Ishikawa (cell line): ENCODE results near the gene FER.

Source experiments
- CREB1 ChIP-seq: IDR thresholded peaks from 2 replicates; pipeline ENCODE4 v1.6.1; 2012; ENCODE audit warnings: low read depth
- EGR1 ChIP-seq: IDR thresholded peaks from 2 replicates; pipeline ENCODE4 v1.6.1; 2012
- RAD21 ChIP-seq: IDR thresholded peaks from 2 replicates; pipeline ENCODE4 v1.6.1; 2012; ENCODE audit warnings: low read depth
- TAF1 ChIP-seq: IDR thresholded peaks from 2 replicates; pipeline ENCODE4 v1.6.1; 2012; ENCODE audit warnings: low read depth, mild to moderate bottlenecking
- TEAD4 ChIP-seq: IDR thresholded peaks from 2 replicates; pipeline ENCODE4 v1.6.1; 2012
- YY1 ChIP-seq: IDR thresholded peaks from 2 replicates; pipeline ENCODE4 v1.6.1; 2012; ENCODE audit warnings: low read depth
- TF ChIP-seq, protein P1 (sequence below): IDR thresholded peaks from 2 replicates; pipeline ENCODE4 v1.6.1; 2012; ENCODE audit warnings: low read depth, mild to moderate bottlenecking
- TF ChIP-seq, protein P2 (sequence below): IDR thresholded peaks from 2 replicates; pipeline ENCODE4 v1.6.1; 2012

DNA sequence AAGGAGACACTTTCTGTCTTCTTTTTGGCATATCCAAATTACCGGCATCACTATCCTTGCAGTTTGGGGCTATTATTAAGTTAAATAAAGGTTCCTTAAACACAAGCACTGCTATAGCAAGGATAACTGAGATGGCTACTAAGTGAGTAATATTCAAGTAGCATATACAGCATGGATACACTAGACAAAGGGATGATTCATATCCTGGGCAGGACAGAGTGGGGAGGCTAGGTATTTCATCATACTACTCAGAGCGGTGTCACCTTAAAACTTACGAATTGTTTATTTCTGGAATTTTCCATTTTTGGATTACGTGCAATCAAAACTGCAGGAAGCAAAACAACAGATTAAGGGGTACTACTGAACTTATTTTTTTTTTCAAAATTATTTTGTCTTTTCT is 54.1 kb downstream of the FER start:
- no peak for TF ChIP-seq CREB1
- no peak for TF ChIP-seq TAF1
- TF ChIP-seq, protein P1, sequence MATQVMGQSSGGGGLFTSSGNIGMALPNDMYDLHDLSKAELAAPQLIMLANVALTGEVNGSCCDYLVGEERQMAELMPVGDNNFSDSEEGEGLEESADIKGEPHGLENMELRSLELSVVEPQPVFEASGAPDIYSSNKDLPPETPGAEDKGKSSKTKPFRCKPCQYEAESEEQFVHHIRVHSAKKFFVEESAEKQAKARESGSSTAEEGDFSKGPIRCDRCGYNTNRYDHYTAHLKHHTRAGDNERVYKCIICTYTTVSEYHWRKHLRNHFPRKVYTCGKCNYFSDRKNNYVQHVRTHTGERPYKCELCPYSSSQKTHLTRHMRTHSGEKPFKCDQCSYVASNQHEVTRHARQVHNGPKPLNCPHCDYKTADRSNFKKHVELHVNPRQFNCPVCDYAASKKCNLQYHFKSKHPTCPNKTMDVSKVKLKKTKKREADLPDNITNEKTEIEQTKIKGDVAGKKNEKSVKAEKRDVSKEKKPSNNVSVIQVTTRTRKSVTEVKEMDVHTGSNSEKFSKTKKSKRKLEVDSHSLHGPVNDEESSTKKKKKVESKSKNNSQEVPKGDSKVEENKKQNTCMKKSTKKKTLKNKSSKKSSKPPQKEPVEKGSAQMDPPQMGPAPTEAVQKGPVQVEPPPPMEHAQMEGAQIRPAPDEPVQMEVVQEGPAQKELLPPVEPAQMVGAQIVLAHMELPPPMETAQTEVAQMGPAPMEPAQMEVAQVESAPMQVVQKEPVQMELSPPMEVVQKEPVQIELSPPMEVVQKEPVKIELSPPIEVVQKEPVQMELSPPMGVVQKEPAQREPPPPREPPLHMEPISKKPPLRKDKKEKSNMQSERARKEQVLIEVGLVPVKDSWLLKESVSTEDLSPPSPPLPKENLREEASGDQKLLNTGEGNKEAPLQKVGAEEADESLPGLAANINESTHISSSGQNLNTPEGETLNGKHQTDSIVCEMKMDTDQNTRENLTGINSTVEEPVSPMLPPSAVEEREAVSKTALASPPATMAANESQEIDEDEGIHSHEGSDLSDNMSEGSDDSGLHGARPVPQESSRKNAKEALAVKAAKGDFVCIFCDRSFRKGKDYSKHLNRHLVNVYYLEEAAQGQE = no peak
- TF ChIP-seq, protein P2, sequence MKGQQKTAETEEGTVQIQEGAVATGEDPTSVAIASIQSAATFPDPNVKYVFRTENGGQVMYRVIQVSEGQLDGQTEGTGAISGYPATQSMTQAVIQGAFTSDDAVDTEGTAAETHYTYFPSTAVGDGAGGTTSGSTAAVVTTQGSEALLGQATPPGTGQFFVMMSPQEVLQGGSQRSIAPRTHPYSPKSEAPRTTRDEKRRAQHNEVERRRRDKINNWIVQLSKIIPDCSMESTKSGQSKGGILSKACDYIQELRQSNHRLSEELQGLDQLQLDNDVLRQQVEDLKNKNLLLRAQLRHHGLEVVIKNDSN = no peak
- no peak for TF ChIP-seq RAD21
- no peak for TF ChIP-seq TEAD4
- no peak for TF ChIP-seq EGR1
- TF ChIP-seq YY1 = no peak
